Stimulated activated CD4-positive, alpha-beta T cell treated with anti-CD3 and anti-CD28 coated beads, Interleukin-4, amount 100 ng/mL, for 48 hours (primary cell): ENCODE measurements around the gene CHTF8.
"Not testable (repeated sequence)": the region's sequence is repeated elsewhere in the genome, so short reads cannot be mapped to it uniquely, and the experiment has no call there.

ENCODE experiments used
- DNase-seq, 2 donors: peaks; one replicate each; pipeline ENCODE4 v3.0.0-alpha.2; 2020; ENCODE audit warnings: low read depth in 2 of 2

Gene CHTF8

GRCh38 chr16:69139464-69139863, 7.1 kb upstream of the CHTF8 start:
- not testable (repeated sequence) for DNase-seq

- no peak for DNase-seq
Measured at GRCh38 chr16:69138608-69139007, 6.2 kb upstream of the CHTF8 start.

GRCh38 chr16:69133373-69133954, 1.1 kb upstream of the CHTF8 start:
- DNase-seq, result no peak

- peak; percentile 71 to 83 for DNase-seq
Measured at GRCh38 chr16:69131839-69132423, 457 bp downstream of the CHTF8 start.

DNA sequence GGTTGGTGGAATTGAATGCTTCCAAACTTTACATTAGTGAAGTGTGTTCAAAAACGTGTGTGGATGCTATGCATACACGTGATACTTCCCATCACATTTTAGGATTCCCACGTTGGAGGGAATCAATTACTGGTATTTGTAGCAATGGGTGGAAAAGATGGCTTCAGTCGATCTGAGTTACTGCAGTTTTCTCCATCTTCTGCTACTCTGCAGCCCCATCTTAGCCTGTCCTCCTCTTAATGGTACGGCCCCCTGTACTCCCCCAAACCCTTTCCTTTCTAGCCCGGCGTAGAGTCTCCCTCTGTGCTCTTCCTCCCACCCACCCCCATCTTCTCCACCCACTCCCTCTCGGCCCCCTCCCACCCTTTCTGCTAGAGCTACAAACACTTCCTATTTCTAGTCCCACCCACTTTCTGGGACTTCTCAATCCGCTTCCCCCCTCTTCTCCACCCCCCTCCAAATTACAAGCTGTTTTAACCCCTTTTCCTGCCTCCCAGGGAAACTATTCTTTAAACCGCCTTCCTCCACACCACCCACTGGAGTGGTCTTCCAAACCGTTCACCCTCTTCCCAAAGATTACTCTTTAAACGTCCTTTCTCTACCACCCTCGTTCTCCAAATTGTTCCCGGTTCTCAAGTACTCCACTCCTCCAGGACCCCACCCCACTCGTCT, 1.1 kb downstream of the CHTF8 start:
- no peak for DNase-seq

- no peak for DNase-seq
Measured at GRCh38 chr16:69130461-69130860, 1.9 kb downstream of the CHTF8 start.

DNA sequence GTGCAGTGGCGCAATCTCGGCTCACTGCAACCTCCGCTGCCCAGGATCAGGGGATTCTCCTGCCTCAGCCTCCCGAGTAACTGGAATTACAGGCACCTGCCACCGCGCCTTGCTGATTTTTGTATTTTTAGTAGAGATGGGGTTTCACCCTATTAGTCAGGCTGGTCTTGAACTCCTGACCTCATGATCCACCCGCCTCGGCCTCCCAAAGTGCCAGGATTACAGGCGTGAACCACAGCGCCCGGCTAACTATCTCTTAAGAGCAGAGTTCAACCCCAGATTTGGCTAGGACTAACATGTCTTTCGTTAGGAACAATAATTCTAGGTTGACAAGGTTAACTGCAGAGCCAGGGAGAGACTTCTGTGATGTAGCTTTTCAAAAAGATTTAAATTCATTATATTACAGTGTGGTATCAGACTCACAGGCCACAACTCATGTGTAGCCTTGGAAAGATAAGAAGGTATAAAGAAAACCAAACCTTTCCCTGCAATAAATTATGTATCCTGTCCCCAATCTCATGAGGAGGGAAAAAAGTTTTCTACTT, 4.3 kb downstream of the CHTF8 start:
- DNase-seq, result no peak

- not testable (repeated sequence) for DNase-seq
Measured at GRCh38 chr16:69126801-69127200, 5.6 kb downstream of the CHTF8 start.

- no peak for DNase-seq
Measured at GRCh38 chr16:69126221-69126620, 6.2 kb downstream of the CHTF8 start.

- not testable (repeated sequence) for DNase-seq
Measured at GRCh38 chr16:69124961-69125360, 7.4 kb downstream of the CHTF8 start.

GRCh38 chr16:69124406-69124805, 8.0 kb downstream of the CHTF8 start:
- DNase-seq, result not testable (repeated sequence)

GRCh38 chr16:69123910-69124309, 8.5 kb downstream of the CHTF8 start:
- peak in 1 of 2 donors; percentile 52 for DNase-seq

DNA sequence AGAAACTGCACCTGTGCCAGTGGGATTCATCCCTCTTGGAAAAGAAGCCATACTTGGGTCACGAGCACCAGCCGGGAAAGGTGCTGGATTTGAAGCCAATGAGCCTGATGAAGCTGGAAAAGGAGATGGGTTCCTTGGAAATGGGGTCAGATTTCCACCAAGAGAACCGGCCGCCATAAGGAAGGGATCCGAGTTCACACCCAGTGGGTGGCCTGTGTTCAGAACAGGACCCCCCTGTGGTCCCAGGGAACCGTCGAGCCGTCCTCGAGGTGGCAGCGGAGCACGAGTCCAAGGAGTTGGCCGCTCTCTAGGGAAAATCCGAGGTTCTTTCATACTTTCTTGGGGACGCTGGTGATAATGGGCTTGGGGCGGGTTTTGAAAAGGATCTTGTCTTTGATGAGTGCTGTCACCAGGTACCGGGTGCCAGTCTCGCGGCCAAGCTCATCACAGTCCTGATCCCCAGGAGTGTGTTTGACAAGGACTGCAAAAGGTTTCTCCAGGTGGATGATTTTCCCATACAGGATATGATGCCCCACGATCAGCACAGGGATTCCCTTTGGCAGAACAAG, 12.2 kb downstream of the CHTF8 start:
- no peak for DNase-seq

- no peak for DNase-seq
Measured at GRCh38 chr16:69119536-69119935, 12.9 kb downstream of the CHTF8 start.

- DNase-seq, result no peak
Measured at GRCh38 chr16:69118994-69119393, 13.4 kb downstream of the CHTF8 start.

DNA sequence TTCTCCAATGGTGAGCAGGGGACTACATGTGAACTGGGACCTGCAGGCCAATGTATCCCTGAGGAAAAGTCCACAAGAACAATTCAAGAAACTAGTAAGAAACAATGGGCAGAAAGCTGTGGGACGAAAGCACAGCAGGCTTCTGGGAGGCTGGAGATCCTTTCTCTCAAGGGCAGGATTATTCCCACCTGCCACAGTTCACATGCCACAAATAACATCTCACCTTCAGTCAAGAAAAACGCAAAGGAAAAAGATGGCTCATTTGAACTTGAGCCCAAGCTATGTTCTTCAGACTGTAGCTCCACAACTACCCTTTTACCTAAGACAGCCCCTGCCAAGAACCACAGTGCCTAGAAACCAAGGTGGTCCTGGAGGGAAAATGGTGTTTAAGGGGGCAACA, 13.9 kb downstream of the CHTF8 start:
- no peak for DNase-seq

DNA sequence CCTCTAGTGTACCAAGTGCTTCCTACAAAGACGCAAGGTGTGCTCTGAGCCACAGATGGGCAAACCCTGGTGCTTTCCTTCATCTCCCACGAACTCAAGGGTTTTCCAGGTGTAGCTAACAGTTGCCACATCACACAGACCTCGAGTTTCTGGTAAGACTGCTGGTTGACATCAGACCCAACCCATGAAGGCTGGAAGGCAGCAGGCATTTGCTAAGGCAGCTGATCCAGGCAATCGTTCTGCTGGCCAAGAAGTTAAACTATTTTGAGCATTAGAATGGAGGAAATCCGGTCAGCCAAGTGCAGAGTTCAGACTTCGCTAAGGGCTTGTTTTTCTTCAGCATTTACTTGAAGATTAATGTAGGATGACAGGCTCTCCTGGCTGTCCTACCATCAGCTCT, 15.5 kb downstream of the CHTF8 start:
- DNase-seq, result no peak

- DNase-seq, result no peak
Measured at GRCh38 chr16:69116256-69116875, 16.0 kb downstream of the CHTF8 start.

GRCh38 chr16:69115837-69116236, 16.6 kb downstream of the CHTF8 start:
- no peak for DNase-seq

DNA sequence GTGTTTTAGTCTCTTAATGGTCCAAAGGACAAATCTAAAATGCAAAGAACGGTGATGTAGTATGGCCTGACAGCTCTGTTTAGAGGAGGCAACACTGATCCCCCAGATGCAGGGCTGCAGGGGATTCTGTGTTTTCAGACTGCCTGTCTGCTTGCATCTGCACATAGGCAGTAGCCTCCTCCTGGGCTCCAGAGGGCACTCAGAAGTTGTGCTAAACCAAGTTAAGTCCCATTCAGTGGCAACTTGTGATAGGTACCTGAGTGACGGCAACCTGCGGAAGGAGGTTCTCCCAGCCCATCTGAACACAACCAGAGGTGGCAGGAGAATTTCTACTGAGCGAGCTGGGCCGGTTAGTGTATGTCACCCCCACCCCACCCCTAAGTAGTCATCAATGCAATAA, 17.0 kb downstream of the CHTF8 start:
- DNase-seq, result no peak

- DNase-seq, result no peak
Measured at GRCh38 chr16:69114976-69115355, 17.4 kb downstream of the CHTF8 start.

- DNase-seq, result no peak
Measured at GRCh38 chr16:69114346-69114975, 17.9 kb downstream of the CHTF8 start.
